ENCODE measurements around the gene ZNF524.
"Not testable (repeated sequence)": the region's sequence is repeated elsewhere in the genome, so short reads cannot be mapped to it uniquely, and the experiment has no call there.

Gene ZNF524, protein sequence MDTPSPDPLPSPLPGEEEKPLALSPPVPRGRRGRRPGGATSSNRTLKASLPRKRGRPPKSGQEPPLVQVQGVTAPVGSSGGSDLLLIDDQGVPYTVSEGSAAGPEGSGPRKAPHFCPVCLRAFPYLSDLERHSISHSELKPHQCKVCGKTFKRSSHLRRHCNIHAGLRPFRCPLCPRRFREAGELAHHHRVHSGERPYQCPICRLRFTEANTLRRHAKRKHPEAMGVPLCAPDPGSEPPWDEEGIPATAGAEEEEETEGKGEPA

DNA sequence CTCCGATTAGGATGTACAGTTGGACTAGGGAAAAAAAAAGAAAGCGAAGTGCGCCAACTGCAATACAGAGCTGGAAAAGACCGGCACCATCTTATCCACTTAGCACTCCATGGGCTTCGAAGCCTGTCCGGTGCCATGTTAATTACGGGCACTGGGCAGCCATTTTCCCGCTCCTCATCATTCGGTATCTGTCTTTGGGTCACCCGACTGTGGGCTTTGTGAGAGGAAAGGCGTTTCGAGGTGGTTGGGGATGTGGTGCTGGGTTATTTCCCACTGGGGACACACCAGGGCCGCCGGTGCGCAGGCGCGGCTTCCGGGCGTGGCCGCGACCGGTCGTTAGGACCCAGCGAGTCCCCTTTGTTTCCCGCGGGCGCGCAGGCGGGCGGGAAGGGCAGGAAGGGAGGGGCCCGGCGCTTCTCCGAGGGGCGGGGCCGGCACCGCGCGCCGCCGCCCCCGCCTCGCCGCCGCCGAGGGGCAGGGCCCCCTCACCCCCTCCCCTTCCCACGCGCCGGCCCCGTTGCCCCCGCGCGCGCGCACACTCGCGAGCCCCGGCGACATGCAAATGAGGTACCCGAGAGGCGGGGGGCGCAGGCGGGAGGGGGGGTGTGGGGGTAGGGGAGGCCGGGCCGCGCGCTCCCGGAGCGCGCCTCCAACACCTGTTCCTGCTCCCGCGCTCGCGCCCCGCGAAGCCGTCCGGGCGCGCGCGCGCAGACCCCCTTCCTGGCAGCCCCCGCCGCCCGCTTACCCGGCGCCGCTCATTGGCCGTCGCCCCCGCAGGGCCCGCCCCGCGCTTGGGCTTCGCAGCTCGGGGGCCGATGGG lies at the start of gene ZNF524:
Gene ZNF524 (plus strand): TSS at position 447 of the 820 bp plus-strand sequence. CDS start 1,825 bp downstream, outside the sequence.
- DNase-seq (ENCODE audit: low spot score): peak; percentile 60

DNA sequence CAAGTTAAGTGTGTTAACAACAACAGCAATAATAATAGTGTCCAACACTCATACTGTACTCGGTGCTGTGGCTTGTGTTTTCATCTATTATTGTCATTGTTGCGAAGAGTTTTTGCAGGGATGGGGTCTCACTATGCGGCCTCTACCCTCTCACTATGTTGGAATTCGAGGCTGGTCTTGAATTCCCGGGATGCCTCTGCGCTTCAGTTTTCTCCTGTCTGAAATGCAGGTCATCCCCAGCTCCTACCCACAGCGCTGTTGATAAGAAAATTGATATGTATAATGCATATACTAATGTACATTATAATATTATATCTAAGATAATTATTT lies 49.8 kb upstream of the ZNF524 start:
- DNase-seq (ENCODE audit: low spot score): no peak

DNA sequence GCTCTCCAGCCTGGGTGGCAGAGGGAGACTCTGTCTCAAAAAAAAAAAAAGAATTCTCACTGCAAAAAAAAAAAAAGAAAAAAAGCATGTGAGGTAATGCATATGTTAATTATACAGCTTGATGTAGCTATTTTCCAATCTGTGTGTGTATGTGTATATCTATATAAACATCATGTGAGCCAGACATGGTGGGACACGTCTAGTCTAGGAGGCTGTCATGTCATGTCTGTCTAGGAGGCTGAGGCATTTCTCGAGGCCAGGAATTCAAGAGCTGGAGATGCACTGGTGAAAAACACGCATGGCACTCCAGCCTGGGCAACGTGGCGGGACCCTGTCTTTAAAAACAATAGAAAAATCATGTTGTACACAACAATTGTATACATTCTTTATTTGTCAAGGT lies 47.9 kb upstream of the ZNF524 start:
- DNase-seq (ENCODE audit: low spot score): no peak

DNA sequence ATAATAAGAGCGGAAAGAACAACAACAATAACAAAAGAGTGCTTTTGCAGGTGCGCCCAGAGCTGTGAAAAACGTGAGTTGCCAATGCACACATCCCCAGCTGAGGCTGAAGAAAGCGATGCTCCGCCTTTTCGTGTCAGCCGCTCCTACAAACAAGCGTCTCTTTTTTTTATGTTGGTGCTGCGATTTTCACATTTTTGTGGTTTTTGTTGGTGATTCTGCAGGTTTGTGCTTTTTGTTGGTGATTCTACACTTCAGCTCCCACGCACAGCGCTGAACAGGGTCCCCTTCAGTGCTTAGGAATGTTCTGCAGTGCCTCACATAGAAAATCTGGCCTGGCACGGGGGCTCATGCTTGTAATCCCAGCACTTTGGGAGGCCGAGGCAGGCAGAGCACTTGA lies 47.5 kb upstream of the ZNF524 start:
- peak; percentile 63 for DNase-seq (ENCODE audit: low spot score)

DNA sequence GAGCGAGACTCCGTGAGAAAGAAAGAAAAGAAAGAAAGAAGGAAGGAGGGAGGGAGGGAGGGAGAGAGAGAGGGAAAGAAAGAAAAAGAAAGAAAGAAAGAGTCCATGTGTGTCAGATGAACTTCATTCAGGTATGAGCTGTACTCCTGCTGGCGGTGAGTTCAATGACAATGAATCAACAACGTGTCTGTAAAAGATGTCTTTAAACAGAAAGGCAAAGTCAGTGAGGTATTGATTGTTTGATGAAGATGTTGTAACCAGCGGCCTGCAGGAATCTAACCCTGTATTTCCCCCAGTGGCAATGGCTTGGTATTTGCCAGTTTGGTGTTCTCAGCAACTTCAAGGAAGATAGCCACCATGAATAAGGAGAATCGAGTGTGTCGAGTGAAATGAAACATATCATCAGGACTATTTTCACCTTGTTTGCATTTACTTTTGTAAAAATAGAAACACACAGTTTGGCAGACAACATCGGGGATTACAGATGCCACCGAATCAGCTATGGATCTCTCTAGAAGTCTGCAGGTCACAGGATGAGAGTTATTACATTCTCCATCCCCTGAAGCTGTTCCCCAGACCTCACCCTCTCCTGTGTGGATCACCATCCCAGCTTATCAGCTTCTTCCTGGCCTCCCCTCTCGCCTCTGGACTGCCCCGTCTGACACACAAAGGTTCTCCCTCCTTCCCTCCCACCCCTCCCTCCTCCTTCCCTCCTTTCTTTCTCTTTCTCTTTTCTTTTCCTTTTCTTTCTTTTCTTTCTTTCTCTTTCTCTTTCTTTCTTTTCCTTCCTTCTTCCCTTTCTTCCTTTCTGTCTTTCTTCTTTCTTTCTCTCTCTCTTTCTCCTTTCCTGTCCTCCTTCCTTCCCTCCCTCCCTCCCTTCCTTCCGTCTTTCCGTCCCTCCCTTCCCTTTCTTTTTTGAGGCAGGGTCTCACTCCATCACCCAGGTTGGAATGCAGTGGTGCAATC lies 46.6 kb upstream of the ZNF524 start:
- no peak for DNase-seq (ENCODE audit: low spot score)

DNA sequence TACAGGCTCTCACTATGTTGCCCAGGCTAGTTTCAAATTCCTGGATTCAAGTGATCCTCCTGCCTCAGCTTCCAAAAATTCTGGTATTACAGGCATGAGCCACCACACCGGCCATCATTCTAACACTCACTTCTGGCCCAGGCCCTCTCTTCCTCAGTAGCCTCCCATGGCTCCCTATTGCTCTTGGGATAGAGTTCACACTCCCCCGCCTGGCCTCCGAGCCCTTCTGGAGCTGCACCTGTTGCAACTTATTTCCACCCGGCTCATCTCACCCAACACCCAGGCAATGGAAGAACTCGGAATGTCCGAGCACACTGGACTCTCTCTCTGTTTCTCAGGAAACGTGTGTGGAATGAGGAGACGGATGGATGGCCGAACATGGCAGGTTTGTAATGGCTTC lies 45.8 kb upstream of the ZNF524 start:
- no peak for DNase-seq (ENCODE audit: low spot score)

DNA sequence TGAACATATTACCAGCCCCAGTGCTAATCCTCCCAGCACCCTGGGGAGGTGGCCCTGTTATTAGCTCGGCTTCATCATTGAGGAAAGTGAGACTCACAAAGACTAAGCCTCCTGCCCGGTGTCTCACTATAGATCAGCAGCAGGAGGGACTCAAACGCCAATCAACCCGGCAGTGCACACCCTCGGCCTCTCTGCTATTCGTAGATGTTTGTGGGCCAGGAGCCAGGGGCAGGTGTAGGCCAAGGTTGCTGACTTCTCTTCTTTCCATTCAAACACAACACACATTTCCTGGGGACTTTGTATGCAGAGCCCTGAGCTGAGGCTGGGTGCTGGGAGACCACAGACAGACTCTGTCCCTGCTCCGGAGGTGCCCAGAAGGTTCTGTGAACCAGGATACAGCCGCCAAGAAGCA lies 45.3 kb upstream of the ZNF524 start:
- DNase-seq (ENCODE audit: low spot score): no peak

DNA sequence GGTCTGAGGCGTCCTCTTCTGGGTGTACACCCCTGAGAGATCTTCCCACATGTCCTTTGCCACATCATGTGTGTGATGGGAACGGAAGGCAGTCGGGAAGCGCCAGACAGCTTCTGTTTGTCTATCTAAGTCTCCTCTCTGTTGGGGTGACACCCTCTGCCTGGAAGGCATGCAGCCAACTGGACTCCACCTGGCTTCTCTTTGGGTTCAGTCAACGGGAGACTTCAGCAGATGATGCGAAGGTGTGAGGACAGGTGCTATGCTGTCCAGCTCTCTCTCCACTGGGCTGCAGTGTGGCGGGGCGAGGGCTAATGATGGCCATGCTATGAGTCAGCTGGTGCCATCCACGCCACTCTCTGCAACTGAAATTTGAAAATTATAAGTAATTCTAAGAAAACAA lies 40.4 kb upstream of the ZNF524 start:
- DNase-seq (ENCODE audit: low spot score): no peak

DNA sequence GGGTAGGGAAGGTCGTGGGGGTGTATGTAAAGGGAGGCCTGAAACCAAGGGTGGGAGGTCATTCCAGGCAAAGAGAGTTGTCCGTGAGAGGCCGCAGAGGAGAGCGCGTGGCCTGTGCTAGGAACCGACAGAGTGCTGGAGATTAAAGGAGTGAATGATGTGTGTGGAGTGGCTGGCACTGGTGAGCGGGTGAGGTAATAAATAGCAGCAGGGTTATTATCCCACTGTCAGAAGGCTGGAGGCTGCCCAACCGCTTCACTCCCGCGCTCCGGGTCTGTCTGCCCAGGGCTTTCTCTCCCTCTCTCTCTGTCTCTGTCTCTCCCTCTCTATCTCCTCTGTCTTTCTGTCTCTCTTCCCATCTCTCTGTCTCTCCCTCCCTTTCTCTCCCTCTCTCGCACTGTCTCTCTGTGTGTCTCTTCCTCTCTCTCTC lies 36.8 kb upstream of the ZNF524 start:
- no peak for DNase-seq (ENCODE audit: low spot score)

DNA sequence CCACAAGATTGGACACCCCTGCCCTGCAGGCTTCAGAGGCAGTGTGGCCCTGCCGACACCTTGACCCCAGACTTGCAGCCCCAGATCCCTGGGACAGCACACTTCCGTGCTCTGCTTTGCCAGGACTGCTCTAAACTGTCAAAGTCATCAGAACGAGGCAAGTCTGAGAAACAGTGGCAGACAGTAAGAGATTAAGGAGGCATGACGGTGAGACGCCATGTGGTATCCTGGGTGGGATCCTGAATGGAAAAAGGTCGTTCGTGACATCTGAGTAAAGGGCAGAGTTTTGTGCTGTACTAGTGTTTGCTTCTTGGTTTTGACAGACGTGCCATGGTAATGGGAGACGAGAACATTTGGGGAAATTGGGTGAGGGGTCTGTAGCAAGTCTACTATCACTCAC lies 33.3 kb upstream of the ZNF524 start:
- no peak for DNase-seq (ENCODE audit: low spot score)

DNA sequence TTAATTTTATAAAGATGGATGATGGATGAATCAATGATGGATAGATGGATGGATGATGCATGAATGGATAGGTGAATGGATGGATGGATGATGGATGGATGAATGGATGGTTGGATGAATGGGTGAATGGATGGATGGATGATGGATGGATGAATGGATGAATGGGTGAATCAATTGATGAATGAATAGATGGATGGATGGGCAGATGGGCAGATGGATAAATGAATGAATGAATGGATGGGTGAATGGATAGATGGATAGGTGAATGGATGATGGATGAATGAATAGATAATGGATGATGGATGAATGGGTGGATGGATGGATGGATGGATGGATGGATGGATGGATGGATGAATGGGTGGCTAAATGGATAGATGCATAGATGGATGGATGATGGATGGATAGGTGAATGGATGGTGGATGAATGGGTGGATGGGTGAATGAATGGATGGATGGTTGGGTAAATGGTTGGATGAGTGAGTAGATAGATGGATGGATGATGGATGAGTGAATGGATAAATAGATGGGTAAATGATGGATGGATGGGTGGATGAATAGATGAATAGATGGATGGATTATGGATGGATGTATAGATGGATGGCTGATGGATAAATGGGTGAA lies 32.3 kb upstream of the ZNF524 start:
- DNase-seq (ENCODE audit: low spot score): no peak

DNA sequence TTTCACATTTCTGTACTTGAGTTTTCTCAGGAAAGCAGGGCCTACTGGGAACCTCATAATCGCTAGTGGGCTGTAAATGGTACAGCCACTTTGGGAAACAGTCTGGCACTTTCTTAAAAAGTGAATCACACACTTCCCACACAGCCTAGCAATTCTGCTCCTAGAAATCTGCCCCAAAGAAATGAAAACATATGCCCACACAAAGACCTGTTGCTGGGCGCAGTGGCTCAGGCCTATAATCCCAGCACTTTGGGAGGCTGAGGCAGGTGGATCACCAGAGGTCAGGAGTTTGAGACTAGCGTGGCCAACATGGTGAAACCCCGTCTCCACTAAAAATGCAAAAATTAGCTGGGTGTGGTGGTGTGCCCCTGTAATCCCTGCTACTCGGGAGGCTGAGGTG lies 30.6 kb upstream of the ZNF524 start:
- DNase-seq (ENCODE audit: low spot score): not testable (repeated sequence)

DNA sequence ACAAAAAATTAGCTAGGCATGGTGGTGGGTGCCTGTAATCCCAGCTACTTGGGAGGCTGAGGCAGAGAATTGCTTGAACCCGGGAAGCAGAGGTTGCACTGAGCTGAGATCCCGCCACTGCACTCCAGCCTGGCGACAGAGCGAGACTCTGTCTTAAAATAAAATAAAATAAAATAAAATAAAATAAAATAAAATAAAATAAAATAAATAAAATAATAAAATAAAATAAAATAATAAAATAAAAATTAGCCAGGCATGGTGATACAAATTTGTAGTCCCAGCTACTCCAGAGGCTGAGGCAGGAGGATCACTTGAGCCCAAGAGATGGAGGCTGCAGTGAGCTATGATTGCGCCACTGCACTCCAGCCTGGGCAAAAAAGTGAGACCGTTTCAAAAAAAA lies 26.2 kb upstream of the ZNF524 start:
- DNase-seq (ENCODE audit: low spot score): not testable (repeated sequence)

DNA sequence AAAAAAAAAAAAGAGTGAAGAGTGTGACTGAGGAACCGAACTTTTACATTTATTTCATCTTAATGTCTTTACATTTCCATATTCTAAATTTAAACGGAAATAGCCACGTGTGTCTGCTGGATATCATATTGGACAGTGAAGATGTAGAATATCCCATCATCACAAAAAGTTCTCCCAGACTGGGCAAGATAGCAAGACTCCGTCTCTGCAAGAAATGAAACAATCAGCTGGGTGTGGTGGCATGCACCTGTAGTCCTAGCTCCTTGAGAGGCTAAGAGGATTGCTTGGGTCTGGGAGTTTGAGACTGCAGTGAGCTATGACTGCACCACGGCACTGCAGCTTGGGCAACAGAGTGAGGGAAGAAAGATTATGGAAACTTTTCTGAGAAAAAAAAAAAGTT lies 23.3 kb upstream of the ZNF524 start:
- DNase-seq (ENCODE audit: low spot score): no peak

DNA sequence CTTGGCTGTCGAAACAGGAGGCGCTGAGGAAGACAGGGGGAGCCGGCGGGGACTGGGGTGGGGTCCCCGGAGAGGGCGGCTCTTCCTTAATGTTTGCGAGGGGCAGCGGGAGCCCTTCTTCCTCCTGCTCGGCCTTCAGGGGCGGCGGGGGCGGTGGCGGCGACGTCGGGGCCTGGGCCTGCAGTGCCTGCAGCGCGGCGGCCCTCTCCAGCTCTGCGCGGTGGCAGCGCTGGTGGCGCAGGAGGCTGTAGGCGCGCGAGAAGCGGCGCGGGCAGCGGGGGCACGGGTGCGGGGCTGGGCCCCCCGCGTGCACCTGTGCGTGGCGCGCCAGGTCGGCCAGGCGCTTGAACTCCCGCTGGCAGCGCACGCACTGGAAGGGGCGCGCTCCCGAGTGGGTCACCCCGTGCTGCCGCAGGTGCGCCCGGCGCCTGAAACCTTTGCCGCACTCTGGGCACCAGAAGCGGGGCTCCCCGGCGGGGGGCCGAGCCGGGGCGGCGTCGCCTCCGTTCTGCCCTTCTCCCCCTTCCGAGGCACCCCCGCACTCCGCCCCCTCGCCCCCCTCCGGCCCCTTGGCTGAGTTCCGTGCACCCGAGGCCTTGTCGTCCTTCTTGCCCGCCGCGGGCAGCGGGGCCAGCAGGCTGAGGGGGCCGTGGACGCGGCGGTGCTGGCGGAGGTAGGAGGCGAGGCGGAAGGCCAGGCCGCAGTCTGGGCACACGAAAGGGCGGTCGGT lies 21.9 kb upstream of the ZNF524 start:
- DNase-seq (ENCODE audit: low spot score): no peak

DNA sequence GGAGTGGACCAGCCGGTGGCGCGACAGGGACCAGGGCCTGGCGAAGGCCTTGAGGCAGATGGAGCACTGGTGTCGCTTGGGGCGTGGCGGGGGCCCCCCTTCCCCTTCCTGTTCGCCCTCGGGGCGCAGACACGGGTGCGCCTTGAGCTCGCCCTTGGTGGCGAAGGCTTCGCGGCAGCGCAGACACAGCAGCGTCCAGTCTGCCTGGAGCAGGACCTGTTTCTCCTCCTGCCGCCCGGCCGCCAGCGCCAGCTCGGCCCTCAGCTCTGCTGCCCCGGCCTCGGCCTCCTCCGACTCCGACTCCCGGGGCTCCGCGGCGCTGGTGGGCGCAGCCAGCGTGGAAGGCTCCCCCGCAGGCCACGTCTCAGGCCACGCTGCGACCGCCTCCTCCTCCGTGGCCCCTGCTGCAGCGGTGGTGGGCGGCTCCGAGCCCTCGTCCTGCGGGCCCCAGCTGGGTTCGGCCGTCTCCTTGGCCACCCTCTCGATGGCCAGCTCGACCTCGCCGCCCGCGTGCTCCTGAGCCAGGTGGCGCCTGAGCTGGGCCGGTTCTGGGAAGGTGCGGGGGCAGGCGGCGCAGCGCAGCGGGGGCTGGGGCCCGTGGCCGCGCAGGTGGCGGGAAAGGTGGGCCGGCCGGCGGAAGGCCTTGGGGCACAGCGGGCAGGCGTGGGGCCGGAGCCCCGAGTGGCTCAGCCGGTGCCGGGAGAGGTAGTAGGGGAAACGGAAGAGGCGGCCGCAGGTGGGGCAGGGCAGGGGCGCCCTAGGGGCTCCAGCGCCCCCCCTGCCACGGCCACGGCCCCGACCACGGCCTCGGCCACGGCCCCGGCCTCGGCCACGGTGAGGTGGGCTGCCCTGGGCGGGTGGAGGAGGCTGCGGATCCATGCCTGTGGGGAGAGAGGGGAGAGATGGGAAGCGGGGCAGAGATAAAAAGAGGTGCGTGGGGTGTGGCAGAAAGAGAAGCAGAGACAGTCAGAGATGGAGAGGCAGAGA lies 21.0 kb upstream of the ZNF524 start:
- no peak for DNase-seq (ENCODE audit: low spot score)

DNA sequence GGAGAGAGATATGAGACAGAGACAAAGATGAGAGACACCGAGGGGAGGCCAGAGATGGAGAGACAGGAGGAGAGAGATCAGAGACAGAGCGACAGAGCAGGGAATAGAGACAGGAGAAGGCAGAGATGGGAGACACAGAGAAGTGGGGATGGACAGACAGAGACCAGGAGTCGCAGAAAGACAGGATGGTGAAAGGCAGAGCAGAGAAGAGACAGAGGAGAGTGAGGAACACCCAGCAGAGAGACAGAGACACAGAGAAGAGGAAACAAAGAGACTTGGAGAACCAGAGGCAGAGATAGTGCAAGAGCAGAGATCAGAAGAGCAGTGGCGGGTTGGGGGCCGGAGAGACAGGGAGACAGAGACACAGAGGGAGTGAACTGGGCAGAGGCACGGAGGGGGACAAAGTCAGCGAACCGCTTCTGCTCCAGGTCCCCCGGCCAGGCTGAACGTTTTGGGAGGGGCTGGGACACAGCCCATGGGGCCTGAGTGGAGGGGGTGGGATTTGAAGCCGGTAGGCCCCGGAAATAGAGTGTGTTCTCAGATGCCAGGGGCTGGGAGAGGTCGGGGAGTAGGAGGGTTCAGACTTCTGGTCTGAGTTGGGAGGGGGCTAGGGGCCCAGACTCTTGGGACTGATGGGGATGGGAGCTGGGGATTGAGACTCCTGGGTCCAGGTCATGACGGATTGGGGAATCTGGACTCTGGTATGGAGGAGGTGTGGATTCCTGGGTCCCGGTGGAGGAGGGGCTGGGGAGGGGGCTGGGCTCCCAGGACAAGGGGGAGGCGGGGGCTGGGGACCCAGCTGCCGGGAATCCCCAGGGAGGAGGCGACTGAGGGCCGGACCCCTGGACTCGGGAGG lies 20.1 kb upstream of the ZNF524 start:
- DNase-seq (ENCODE audit: low spot score): no peak

DNA sequence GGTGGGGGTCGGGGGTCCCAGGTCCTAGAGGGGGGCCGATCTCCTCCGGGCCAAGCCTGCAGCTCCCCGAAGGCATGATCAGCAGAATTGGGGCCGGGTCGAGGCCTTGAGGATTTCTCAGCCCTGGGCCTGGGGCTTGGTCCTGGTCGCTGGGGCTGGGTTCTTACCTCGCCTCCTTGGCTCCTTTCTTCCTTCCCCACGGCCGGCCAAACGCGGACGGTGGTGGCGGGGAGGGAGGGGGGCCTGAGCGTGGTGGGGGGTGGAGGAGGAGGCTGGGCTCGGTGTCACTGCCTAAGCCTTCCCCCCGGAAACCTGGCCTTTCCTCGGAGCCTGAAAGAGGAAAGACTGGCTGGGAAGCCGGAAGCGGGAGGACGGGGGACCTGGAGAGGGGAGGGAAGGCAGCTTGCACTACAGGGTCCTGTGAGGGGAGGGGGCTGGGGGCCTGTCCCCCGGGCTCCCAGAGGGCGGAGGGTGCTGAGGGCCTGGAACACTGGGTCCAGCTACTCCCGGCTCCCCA lies 19.4 kb upstream of the ZNF524 start, which contains the start of gene ZNF579:
Gene ZNF579 (minus strand): TSS at position 221 of the 517 bp plus-strand sequence. CDS start 1,209 bp downstream, outside the sequence.
- peak; percentile 68 for DNase-seq (ENCODE audit: low spot score)

Measured in COLO829 (cell line).